ENCODE measurements around the gene KRTAP1-4. TPM values are rescaled to one million over a fixed set of nuclear protein-coding genes. Genes with fewer than 3 reads are reported as not detected.
A peak's percentile ranks its signal among the peaks of the same experiment; 100 is the strongest.

The KRTAP1-4 gene
- total RNA-seq, 1 experiment from 2014 or later, result not detected

DNA sequence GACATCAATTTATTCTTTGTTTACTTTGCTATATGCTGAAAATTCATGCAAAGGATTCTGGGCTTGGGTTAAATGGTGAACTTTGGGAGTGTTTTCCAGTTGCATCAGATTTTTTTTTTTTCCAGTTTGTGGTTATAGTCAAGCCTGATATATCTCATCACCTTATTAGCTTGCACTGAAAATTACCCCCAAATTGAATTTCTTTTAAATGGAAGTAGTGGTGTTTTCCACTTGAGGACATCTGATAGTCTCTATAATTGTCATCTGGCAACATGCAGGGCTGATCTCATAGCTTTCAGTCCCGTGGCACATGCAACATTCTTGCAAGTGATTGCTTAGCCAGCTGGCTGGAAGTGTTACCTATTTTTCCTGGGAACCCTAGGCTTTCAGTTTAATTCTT lies 16.4 kb downstream of the KRTAP1-4 start:
- Histone ChIP-seq H3K36me3 (ENCODE audit: insufficient read depth, low read length, poor library complexity, severe bottlenecking) (no peaks in the 10 kb centered on the region), H3K9me3 (ENCODE audit: low read depth, low read length, poor library complexity, severe bottlenecking) (no peaks in the 10 kb centered on the region), H3K27me3 (replicated peaks; ENCODE audit: insufficient read depth, low read depth, low read length, poor library complexity) (no peaks in the 10 kb centered on the region), H3K4me1 (ENCODE audit: insufficient read depth, low read length, poor library complexity, severe bottlenecking) (no peaks in the 10 kb centered on the region), H3K4me3 (ENCODE audit: low read depth, low read length, poor library complexity, severe bottlenecking) (no peak overlapping the region), H3K27ac (ENCODE audit: low read depth, low read length, poor library complexity, severe bottlenecking) (no peak overlapping the region)
- intact Hi-C loops (cut with micrococcal nuclease; ENCODE audit: unreplicated experiment), result no loop called here
- ChIA-PET CTCF (no interaction called here), POLR2A (ENCODE audit: low non-redundant PET) (no interaction called here)
- BruUV-seq (replicated peaks), result no TSS peak
- DNase-seq (ENCODE audit: low spot score), result peak; percentile 10
- TF ChIP-seq, protein P1, sequence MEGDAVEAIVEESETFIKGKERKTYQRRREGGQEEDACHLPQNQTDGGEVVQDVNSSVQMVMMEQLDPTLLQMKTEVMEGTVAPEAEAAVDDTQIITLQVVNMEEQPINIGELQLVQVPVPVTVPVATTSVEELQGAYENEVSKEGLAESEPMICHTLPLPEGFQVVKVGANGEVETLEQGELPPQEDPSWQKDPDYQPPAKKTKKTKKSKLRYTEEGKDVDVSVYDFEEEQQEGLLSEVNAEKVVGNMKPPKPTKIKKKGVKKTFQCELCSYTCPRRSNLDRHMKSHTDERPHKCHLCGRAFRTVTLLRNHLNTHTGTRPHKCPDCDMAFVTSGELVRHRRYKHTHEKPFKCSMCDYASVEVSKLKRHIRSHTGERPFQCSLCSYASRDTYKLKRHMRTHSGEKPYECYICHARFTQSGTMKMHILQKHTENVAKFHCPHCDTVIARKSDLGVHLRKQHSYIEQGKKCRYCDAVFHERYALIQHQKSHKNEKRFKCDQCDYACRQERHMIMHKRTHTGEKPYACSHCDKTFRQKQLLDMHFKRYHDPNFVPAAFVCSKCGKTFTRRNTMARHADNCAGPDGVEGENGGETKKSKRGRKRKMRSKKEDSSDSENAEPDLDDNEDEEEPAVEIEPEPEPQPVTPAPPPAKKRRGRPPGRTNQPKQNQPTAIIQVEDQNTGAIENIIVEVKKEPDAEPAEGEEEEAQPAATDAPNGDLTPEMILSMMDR (conservative IDR thresholded peaks at IDR 0.05; ENCODE audit: low read depth, low read length), result no peak
- no peak for TF ChIP-seq EZH2 (IDR thresholded peaks at IDR 0.05; ENCODE audit: borderline replicate concordance, low read depth, low read length, poor library complexity, severe bottlenecking)

DNA sequence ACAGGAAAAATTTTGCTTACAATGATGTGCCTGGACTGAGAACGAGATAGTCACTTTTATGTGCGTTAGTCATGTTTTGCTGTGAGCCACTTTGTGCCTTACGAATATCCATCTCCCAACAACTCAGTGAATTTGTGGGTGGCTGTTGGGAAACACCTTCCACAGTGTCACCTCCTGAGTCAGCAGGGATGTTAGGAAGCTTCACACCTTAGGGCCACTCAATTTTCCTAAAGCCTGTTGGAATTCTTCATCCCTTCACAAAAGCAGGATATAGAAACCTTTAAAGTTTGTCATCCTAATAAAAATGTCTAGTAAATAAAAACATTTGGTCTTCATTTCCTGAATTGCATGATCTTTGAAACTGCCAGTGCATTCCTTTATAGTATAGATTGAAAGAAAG lies 16.8 kb downstream of the KRTAP1-4 start:
- Histone ChIP-seq H3K4me1 (ENCODE audit: insufficient read depth, low read length, poor library complexity, severe bottlenecking) (no peaks in the 10 kb centered on the region), H3K27me3 (replicated peaks; ENCODE audit: insufficient read depth, low read depth, low read length, poor library complexity) (no peaks in the 10 kb centered on the region), H3K27ac (ENCODE audit: low read depth, low read length, poor library complexity, severe bottlenecking) (no peak overlapping the region), H3K4me3 (ENCODE audit: low read depth, low read length, poor library complexity, severe bottlenecking) (no peak overlapping the region), H3K36me3 (ENCODE audit: insufficient read depth, low read length, poor library complexity, severe bottlenecking) (no peaks in the 10 kb centered on the region), H3K9me3 (ENCODE audit: low read depth, low read length, poor library complexity, severe bottlenecking) (no peaks in the 10 kb centered on the region)
- no peak for DNase-seq (ENCODE audit: low spot score)
- intact Hi-C loops (cut with micrococcal nuclease; ENCODE audit: unreplicated experiment), result no loop called here
- ChIA-PET CTCF (no interaction called here), POLR2A (ENCODE audit: low non-redundant PET) (no interaction called here)
- TF ChIP-seq, protein P1 (conservative IDR thresholded peaks at IDR 0.05; ENCODE audit: low read depth, low read length), result no peak
- no peak for TF ChIP-seq EZH2 (IDR thresholded peaks at IDR 0.05; ENCODE audit: borderline replicate concordance, low read depth, low read length, poor library complexity, severe bottlenecking)
- no TSS peak for BruUV-seq (replicated peaks)

DNA sequence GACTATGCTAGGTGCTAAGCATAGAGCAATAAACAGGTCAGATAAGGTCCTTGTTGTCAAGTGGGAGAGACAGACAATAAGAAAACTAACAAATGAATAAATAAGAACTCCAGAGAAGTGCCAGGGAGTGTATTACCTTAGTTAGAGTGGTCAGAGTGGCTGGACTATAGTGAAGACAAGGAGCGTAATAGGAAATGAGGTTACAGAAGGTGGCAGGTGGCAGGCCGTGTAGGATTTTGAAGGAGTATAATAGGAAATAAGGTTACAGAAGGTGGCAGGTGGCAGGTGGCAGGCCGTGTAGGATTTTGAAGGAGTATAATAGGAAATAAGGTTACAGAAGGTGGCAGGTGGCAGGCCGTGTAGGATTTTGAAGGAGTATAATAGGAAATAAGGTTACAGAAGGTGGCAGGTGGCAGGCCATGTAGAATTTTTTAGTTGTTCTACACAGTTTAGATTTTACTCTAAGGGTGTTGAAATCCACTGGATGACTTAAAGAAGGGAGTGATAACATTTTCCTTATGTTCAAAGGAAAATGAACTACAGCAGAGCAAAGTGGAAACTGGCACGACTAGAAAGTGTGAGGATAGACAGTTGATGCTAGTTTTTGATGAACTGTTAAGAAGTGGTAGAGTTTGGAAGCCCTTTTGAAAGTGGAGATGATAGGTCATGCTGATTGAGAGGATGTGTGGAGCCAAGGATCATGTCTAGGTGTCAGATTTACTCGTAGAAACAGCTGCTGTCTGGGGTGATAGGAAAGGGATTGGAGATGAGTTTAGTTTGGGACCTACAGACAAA lies 17.5 kb downstream of the KRTAP1-4 start:
- Histone ChIP-seq H3K9me3 (ENCODE audit: low read depth, low read length, poor library complexity, severe bottlenecking) (no peaks in the 10 kb centered on the region), H3K36me3 (ENCODE audit: insufficient read depth, low read length, poor library complexity, severe bottlenecking) (no peaks in the 10 kb centered on the region), H3K27ac (ENCODE audit: low read depth, low read length, poor library complexity, severe bottlenecking) (no peak overlapping the region), H3K27me3 (replicated peaks; ENCODE audit: insufficient read depth, low read depth, low read length, poor library complexity) (no peaks in the 10 kb centered on the region), H3K4me1 (ENCODE audit: insufficient read depth, low read length, poor library complexity, severe bottlenecking) (no peaks in the 10 kb centered on the region), H3K4me3 (ENCODE audit: low read depth, low read length, poor library complexity, severe bottlenecking) (no peak overlapping the region)
- no peak for DNase-seq (ENCODE audit: low spot score)
- ChIA-PET POLR2A (ENCODE audit: low non-redundant PET) (no interaction called here), CTCF (no interaction called here)
- BruUV-seq (replicated peaks), result no TSS peak
- intact Hi-C loops (cut with micrococcal nuclease; ENCODE audit: unreplicated experiment), result no loop called here
- TF ChIP-seq, protein P1 (conservative IDR thresholded peaks at IDR 0.05; ENCODE audit: low read depth, low read length), result no peak
- no peak for TF ChIP-seq EZH2 (IDR thresholded peaks at IDR 0.05; ENCODE audit: borderline replicate concordance, low read depth, low read length, poor library complexity, severe bottlenecking)
